Mesothelial cell of epicardium (in vitro differentiated cells): Measurements from ENCODE around the gene MAP4K3. TPM values are rescaled to one million over a fixed set of nuclear protein-coding genes. Genes with fewer than 3 reads are reported as not detected.
A peak's percentile ranks its signal among the peaks of the same experiment; 100 is the strongest.

Experiments used
- DNase-seq, 2 experiments: peaks; one replicate each; pipeline ENCODE4 v3.0.0; 2021; ENCODE audit warnings: low spot score in 2 of 2; ENCODE audit not compliant: unreplicated experiment in 2 of 2
- H3K27ac Mint-ChIP-seq: 2 replicates; pipeline ENCODE4 v1.8.0; 2021; ENCODE audit warnings: mixed read lengths
- H3K27me3 Mint-ChIP-seq: 2 replicates; pipeline ENCODE4 v1.8.0; 2021; ENCODE audit warnings: low read depth, mixed read lengths
- H3K36me3 Mint-ChIP-seq: 2 replicates; pipeline ENCODE4 v1.8.0; 2021; ENCODE audit warnings: mixed read lengths
- H3K4me1 Mint-ChIP-seq: 2 replicates; pipeline ENCODE4 v1.8.0; 2021; ENCODE audit warnings: mixed read lengths
- H3K4me3 Mint-ChIP-seq: 2 replicates; pipeline ENCODE4 v1.8.0; 2021; ENCODE audit warnings: mild to moderate bottlenecking, moderate library complexity, mixed read lengths
- H3K9me3 Mint-ChIP-seq: 2 replicates; pipeline ENCODE4 v1.8.0; 2021; ENCODE audit warnings: mixed read lengths
- CTCF ChIP-seq: fragments of 200-600 bp; sonication (generic); IDR thresholded peaks from one replicate; pipeline ENCODE4 v1.5.0; 2021; ENCODE audit warnings: antibody characterized with exemption; ENCODE audit not compliant: unreplicated experiment
- total RNA-seq: library from RNA; stranded (reverse); gene quantifications from 3 replicates; pipeline ENCODE4 v1.2.1, GENCODE V29; 2021

The MAP4K3 gene
- total RNA-seq, 1 donor from 2014 or later: 78.0 TPM

GRCh38 chr2:39359453-39360038 is 77.5 kb downstream of the MAP4K3 start:
- no peak for TF ChIP-seq CTCF
- Mint-ChIP-seq H3K27ac (no peak overlapping the region), H3K36me3 (peaks cover 50% of the 10 kb centered on the region), H3K9me3 (peaks cover 34% of the 10 kb centered on the region), H3K27me3 (no peaks in the 10 kb centered on the region), H3K4me1 (no peaks in the 10 kb centered on the region), H3K4me3 (no peak overlapping the region)
- no peak for DNase-seq

- Mint-ChIP-seq H3K27me3 (no peaks in the 10 kb centered on the region), H3K4me3 (no peak overlapping the region), H3K9me3 (peaks cover 23% of the 10 kb centered on the region), H3K36me3 (peaks cover 35% of the 10 kb centered on the region), H3K27ac (no peak overlapping the region), H3K4me1 (no peaks in the 10 kb centered on the region)
- TF ChIP-seq CTCF: no peak
- DNase-seq: no peak
Observed at GRCh38 chr2:39356922-39357639, 80.0 kb downstream of the MAP4K3 start.

GRCh38 chr2:39350658-39351057 is 86.4 kb downstream of the MAP4K3 start:
- H3K4me1 Mint-ChIP-seq: no peaks in the 10 kb centered on the region
- TF ChIP-seq CTCF: no peak

GRCh38 chr2:39338502-39338901 is 98.6 kb downstream of the MAP4K3 start:
- Mint-ChIP-seq H3K4me3 (no peak overlapping the region), H3K27me3 (no peaks in the 10 kb centered on the region), H3K4me1 (peaks cover under 1% of the 10 kb centered on the region), H3K36me3 (peaks cover 31% of the 10 kb centered on the region), H3K9me3 (no peaks in the 10 kb centered on the region), H3K27ac (peak overlapping the region; percentile 39)
- no peak for TF ChIP-seq CTCF
- DNase-seq: no peak

More at GRCh38 chr2:39350658-39351057, 86.4 kb downstream of the MAP4K3 start:
- Mint-ChIP-seq H3K27ac (no peak overlapping the region), H3K4me3 (no peak overlapping the region), H3K27me3 (no peaks in the 10 kb centered on the region), H3K9me3 (peaks cover 3% of the 10 kb centered on the region), H3K36me3 (peaks cover 11% of the 10 kb centered on the region)
- no peak for DNase-seq

GRCh38 chr2:39335930-39336329 is 101.2 kb downstream of the MAP4K3 start:
- Mint-ChIP-seq H3K9me3 (no peaks in the 10 kb centered on the region), H3K4me3 (no peak overlapping the region), H3K36me3 (peaks cover 25% of the 10 kb centered on the region), H3K27me3 (no peaks in the 10 kb centered on the region), H3K27ac (no peak overlapping the region), H3K4me1 (no peaks in the 10 kb centered on the region)
- no peak for TF ChIP-seq CTCF
- DNase-seq: no peak
